ENCODE measurements around the gene AKNA.
A peak's percentile ranks its signal among the peaks of the same experiment; 100 is the strongest.

The AKNA gene

DNA sequence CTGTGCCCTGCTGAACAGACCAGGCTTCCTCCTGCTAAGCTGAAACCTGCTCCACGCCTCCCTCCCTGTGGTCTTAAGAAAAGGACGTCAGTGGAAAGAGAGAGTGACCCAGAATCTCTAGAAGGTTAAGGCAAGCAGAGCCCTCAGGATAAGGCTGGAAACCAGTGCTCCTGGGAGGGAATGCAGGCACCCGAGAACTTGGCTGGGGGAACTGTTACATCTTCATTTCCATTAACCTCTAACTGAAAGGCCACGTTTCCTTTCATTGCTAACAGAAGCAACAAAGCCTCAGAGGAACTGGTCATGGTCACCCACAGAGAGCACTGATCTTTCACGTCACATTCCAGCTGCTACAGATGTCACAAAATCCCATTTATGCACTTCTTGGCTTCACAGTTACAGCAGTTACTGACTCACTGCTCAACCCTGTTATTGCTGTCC is 26.1 kb upstream of the AKNA start:
- DNase-seq, result no peak

DNA sequence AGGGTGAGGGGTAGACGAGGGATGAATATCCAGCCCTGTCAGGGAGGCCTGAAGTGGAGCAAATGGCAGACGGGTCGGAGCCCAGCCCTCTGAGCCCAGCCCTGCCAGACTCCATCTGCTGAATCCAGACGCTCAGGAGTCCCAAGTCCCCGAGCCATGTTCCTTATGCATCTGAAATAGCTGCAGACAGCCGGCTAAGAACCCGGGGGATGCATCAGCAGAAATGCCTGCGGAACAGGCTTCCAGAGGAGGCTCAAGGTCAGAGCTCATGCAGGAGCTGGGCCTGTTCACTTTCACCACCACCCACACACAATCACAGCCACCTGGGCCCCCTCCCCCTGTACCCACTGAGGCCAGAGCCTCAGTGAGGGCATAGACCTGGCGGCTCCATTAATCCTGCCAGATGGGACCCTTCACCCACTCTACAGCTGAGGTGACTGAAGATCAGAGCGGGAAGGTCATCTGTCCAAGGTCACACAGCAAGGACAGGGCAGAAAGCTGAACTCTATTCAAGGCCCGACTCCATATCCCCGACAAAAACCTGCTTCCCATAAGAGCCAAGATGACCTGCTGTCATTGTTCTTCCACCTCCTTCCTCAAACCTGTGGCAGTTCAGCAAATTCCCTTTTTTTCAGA is 24.4 kb upstream of the AKNA start:
- no peak for DNase-seq

DNA sequence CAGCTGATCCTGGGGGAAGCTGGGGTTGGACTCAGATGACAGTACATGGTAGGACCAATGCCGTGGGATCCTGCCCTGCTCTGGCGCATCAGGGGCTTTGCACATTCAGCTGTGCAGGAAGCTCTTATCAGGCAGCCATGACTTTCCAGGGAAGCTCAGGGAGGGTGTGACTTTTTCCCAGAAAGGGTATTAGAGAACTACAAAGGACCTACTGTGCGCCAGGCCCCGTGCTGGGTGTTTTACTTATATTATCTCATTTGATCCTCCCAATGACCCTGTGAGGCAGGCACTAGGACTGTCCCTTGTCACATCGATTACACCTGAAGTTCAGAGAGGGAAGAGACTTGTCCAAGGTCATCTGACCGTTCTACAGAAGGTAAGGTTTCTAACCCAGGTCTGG is 23.7 kb upstream of the AKNA start:
- no peak for DNase-seq

DNA sequence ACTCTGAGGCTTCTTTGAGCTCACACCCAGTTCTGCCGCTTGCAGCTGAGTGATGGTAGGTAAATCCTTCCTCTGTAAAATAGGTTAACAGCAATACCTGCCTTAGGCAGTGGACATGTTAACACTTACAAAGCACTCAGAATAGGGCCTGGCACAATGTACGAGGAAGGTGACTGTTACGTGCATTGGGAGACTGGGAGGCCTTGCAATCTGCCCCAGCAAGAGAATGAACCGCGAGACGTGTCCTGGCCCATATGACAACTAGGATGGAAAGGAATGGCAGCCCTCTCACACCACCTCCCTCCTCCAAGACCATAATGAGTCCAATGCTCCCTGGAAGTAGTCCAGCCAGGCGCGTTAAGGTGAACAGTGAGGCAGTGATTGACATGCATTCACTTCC is 23.1 kb upstream of the AKNA start:
- no peak for DNase-seq

DNA sequence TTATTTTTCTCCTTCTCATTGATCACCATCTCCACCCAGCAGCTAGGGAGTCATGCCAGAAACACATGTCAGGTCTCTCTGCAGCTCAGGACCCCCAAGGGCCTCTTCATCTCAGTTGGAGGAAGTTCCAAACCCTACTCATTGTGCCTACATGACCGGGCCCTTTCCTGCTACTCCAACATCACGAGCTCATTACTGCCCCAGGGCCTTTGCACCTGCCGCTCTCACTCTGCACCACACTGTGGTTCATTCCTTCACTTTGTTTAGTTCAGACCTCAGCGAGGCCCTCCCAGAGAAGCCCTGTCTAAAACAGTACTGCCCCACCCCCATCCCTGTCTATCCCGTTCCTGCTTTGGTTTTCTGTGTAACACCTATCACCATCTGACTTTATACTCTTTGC is 22.1 kb upstream of the AKNA start:
- DNase-seq, result no peak

DNA sequence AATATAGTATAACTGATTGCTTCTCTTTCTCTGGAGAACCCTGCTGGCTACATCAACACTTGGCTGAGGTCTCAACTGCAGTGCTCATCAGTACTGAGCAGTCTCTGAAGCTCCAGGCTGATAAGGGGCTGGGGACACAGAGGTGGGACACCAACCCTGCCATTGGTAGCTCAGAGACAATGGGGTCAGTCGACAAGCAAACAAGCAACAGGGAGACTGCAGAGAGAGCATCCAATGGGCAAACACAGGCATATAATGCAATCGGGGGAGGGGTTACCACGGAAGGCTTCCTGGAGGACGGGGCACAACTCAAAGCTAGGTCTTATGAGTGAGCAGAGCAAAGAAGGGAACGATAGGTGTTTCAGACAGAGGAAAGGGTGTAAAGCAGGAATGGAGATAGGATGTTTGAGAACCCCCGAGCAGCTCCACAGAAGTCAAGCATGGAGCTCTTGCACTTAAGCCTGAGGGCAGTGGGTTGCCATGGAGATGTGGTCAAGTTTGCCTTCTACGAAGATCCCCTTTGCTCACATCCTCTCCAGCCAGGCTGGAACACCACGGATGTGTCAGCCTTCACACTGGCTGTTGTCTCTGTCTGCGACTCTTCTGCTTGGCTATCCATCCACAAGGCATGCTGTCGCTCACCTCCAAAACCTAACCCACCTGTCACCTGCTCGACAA is 21.5 kb upstream of the AKNA start:
- DNase-seq, result no peak

DNA sequence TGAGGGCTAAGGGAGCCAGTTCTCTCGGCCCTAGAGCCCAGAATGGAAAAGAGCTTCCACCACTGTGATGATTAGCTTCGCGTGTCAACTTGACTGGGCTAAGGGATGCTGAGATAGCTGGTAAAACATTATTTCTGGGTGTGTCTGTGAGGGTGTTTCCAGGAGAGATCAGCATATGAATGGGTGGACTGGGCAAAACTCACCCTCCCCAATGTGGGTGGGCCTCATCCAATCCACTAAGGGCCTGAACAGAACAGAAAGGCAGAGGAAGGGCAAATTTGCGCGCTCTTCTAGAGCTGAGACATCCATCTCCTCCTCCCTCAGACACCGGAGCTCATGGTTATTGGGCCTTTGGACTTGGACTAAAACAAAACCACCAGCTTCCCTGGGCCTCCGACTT is 20.9 kb upstream of the AKNA start:
- no peak for DNase-seq

DNA sequence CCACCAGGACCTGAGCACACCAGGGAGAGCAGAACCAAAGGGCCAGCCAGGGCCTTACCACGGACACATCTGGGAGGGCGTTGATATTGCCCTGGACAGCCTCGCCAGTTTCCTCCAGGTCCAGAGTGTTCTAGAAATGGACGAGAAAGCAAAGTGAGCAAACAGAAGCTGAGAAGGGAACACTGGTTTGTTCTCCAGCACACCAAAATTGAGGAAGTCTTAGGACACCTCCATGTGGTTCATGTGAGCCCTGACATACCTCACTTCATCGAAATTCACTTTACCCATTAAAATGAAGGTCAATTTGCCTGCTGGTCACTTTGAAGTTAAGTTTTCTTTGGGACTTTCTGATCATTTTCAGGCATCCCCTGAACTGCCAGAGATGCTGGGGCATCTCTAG is 20.1 kb upstream of the AKNA start:
- no peak for DNase-seq

DNA sequence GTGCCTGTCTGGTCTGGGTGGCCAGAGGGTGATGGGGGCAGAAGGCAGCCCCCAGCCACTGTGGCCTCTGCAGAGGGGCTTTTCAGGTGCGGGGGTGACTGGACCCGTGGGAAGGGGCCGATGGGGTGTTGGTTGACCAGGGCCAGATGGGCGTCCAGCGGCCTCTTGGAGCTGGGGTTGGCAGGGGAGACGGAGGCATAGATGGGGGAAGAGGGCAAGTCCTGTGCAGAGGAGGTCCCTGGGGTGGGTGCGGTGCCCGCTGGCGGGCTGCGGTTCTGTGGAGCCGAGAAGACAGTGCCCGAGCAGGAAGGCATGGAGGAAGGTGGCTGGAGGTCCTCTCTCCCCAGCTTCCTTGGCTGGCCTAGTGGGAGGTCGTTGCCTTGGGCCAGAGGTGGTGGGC is 18.7 kb upstream of the AKNA start:
- no peak for DNase-seq

DNA sequence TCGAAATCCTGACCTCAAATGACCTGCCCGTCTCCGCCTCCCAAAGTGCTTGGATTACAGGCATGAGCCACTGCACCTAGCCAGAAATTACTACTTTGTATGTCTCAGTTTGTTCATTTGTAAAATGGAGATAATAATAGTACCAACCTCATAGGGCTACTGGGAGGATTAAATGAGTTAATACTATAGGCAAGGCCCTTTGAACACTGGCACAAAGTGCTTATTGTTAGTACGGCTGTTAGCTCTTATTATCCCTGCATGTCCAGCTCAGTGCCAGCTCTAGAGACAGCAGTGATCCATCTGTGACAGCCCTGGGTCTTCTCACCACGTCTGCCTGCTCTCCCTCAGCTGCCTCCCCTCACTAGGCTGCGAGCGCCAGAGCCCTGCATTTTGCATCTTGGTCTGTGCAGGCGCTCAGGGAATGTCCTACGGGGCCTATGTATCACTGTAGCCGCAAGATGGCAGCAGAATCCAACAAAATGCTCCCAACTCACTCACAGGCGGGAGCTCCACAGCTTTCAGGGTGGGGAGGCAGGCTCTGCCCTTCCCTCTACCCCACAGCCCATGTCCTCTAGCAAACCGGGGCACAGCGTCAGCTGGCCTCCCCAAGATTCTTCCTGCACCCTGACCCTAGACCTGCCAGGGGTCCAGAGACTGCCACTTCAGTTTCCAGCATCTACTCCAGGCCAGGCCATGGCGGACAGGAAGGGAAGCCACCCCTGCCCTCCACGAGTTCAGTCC is 17.7 kb upstream of the AKNA start:
- DNase-seq, result no peak

DNA sequence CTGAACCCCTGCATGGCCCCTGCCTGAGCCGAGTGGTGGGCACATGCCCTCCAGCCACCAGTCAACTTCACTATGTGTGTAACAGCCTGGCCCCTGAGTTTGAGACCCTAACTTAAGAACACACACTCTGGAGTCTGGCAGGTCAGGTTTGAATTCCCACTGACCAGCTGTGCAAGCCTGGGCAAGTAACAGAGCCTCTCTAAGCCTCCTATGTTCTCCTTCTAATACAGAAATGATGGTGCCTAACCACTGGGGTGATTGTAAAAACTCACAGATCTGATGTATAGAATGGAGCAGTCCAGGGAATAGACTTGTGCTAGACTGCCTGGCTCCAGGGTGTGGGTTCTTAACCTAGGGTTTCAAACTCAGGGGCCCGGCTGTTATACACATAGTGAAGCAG is 16.7 kb upstream of the AKNA start:
- no peak for DNase-seq

DNA sequence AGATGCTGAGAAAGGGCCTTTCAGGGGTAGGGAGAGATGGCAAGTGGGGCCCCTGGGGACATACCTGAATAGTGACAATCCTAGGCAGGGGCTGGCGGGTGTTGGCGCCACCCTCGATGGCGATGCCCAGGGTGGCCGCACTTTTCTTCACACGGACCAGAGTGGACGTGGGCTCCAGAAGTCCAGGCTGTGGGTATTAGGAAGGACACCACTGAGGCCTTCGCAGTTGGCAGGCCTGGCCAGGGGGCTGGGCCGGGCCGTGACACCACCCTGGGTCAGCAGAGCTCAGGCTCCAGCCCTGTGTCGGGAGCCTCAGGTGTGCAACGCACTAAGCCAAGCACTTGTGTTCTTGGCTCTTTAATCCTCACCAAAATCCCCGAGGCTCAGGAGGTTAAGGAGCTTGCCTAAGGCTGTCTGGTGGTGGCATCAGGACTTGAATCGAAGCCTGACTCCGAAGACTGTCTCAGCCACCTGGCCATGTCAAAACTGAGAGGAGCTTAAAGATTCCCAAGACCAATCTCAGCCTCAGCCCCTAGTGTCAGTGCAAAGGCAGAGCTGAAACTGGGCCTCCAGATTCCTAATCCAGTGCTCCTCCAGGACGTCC is 15.5 kb upstream of the AKNA start:
- DNase-seq, result no peak

DNA sequence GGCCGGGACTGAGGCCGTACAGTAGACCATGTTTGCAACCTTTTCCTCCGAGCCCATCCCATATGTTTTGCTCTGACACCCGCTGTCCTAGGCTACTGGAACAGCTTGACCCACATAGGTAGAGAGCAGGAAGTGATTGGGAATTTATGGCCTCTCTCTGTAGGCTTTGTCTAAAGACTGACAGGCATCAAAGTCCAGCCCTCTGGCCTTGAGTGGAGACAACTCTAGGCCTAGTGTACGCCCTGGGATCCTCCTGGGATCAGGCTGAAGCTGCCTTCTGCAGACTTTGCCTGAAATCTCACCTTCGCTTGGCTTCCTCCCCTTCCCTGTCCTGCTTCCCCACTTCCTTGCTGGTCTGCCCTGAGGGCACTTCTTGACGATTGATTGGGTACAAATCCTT is 13.6 kb upstream of the AKNA start:
- DNase-seq, result no peak

DNA sequence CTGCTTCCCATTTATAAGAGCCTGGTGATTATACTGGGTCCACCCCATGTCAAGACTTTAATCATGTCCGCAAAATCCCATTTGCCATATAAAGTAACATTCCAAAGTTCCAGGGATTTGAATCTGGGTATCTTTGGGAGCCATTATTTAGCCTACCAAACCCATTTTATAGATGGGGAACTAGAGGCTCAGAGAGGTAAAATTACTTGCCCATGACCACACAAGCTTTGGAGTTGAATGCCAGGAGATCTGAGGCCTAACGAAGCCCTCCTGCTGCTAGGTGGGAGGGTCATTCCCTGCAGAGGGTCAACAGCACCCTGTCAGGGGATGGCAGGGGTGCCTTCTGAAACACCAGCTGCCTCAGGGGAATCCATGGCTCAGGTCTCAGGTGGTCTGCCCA is 13.0 kb upstream of the AKNA start:
- DNase-seq, result no peak

DNA sequence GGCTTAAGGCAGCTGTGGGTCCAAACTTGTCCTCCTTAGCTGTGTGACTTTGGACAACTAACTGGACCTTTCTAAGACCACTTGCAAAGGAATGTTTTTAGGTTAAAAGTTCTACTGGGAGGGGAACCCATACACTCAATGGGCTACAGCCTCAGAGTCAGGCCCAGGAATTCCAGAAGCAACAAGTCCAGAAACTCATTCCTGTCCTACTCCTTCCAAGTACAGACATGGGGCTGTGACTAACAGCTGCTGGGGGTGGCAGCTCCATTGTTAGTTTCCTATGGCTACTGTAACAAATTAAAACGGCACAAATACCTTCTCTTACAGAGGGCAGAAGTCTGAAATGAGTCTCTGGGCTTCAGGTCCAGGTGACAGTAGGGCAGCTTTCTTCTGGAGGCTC is 12.4 kb upstream of the AKNA start:
- no peak for DNase-seq

DNA sequence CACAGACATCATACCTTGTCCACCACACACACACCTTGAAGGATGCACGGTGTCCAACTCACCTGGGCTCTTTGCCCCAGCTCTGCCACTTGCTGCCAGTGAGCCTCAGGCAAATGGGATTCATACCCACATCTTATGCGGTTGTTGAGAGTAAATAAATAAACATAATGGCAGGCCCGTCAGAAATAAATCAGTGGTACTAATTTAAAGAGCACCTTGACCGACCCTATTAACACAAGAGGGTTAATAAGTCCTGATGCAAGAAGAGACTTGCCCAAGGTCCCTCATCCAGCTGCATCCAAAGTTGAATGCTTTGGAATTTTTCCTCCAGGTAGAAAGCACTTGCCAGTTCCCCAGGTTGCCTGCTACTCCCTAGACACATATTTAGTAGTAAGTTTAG is 11.6 kb upstream of the AKNA start:
- DNase-seq, result no peak

DNA sequence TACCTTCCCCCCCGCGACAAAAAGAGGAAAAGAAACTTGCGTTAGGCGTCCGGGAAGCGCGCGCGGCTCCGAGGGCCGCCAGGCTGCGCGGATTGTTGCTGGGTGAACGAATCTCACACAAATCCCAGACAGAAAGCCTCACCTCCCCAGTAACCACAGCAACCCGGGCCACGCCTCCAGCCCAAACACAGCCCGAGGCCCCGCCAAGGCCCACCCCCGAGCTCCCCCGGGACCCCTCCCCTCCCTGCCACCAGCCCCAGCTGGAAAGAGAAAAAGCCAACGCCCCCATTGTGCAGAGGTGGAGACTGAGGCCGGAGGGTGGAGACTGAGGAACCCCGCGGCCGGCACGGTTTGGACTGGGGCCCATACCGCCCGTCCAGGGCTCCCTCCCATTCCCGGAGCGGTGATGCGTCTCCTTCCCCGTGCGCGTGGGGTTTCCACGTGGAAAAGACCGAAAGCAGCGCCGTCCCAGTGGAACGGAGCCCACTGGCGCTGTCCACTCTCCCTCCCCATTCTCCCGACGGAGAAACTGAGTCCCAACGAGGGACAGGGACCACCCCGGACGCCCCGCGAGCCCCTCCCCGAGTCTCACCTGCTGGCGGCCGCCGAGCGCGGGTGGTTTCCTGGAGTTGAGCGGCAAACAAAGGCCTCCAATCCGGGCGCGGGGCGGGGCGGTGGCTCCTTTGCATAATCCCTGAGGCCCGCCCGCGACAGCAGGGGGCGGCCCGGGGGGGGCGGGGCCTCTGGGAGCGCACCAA is 10.2 kb upstream of the AKNA start:
- peak; percentile 76 for DNase-seq

DNA sequence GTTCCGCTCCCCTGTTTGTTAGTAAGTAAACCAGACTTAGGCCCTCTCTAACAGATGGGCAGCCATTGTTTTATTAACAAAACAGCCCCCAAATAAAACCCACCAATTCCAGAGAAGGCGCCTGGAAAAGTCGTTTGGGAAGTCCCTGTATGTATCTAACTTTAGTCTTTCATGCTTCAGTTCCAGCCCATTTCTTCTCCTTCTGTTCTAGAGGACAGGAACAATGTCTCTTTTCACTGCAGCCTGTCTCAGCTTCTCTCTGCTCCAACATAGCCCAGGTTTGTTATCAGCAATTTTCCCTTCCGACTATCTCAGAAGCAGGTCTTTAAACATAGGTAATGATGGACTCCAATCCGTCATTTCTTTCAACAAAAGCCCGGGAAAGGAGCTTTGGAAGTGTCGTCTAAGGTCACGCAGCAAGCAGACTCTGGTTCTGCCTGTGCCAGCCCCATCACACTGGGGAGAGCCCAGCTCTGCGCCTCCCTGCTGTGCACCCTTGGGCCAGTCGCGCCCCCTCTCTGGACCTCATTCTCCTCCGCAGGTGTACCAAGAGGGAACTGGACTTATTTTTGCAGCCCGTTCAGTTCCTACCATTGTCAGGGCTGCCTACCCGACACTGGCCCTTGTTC is 9.6 kb upstream of the AKNA start:
- DNase-seq, result no peak

DNA sequence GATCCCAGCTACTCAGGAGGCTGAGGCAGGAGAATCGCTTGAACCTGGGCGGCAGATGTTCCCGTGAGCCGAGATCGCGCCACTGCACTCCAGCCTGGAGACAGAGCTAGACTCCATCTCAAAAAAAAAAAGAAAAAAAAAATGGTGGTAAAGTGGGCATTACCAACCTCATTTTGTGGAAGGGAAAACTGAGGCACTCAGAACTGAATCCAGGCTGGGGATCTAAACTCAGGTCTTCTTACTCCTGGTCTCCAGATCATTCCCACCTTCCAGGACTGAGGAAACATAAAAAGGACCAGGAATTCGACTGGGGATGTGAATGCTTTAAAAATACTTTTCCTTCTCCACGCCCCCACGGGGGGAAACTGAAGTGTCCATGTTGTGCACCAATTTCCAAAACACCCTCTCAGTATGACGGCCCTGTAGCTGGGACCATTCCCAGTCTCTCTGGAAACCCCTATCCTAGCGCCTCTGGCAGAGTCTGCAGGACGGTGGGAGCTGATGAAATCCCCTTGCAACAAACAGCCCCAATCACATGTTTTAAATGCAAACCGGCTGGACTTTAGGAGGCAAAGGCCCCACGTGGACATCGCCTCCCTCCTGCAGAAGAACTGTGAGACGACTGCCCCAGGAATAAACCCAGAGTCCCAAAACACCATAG is 8.9 kb upstream of the AKNA start:
- DNase-seq, result no peak

DNA sequence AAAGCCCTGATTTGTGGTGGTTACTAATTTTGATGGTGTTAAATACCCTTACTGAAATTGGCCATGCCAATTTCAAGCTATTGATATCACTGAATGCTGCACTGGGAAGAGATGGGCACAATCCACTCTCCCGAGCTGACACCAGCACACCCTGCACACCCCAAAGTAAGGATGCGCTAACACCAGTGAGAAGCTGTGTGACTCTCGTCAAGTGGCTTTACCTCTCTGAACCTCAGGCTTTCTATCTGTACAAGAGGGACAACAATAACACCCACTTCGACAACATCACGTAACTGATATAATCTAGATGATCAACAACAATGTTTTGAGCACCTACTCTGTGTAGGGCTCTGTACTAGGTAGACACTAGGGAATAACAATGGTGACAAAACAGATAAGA is 8.0 kb upstream of the AKNA start:
- no peak for DNase-seq

DNA sequence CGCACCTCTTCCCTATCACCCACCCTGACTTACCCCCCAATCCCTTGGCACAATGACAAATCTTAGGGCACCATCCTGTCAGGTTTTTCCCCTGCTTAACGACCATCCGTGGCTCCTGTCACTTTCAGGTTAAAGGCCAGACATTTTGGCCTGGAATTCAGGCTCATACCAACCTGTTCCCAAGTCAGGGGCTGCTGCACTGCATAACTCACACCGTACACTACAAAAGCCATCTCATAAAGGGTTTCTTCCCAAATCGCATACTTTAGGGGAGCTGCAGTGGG is 7.5 kb upstream of the AKNA start:
- no peak for DNase-seq

DNA sequence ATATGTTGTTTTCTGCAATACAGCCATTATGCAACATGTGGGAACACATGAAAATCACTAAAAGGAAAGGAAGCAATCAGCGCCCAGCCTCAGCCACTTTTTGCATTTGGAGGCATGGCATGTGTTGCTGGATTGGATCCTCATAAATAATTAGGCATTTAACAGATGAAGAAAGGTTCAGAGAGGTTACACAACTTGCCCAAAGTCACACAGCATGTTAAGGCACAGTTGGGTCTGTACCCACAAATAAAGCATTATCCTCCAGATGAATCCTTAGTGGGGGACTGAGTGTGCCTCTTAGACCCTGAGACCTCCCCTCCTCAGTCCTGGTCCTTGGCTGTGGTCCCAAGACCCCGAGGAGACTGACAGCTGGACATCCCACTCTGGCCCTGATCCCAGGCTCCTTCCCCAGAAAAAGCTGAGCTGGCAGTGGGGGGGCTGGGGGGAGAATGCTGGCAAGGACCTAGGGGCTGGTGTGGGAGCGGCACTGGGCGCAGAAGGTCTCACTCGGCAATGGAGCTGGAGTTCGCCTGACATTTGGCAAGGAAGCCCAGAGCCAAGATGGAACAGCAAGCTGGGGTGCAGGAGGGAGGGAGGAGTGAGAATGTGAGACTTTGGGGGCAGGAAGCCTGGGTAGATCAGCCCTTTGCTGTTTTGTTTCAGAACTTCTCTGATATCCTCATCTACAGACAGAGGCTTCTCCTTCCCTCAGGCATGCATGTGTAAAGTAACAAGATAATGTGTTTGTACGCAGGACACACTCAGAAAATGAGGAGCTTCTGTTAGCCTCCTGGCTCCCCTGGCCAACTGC is 6.9 kb upstream of the AKNA start:
- DNase-seq, result no peak

Measured in NCI-H1417 treated with DMSO at 0.1 percent for 48 hours (cell line).